Kidney tubule cell (primary cell): ENCODE results near the gene WBP2NL.

ENCODE experiments used
- DNase-seq: peaks from one replicate; pipeline ENCODE4 v3.0.0-alpha.2; 2018; ENCODE audit warnings: low spot score

The WBP2NL gene

DNA sequence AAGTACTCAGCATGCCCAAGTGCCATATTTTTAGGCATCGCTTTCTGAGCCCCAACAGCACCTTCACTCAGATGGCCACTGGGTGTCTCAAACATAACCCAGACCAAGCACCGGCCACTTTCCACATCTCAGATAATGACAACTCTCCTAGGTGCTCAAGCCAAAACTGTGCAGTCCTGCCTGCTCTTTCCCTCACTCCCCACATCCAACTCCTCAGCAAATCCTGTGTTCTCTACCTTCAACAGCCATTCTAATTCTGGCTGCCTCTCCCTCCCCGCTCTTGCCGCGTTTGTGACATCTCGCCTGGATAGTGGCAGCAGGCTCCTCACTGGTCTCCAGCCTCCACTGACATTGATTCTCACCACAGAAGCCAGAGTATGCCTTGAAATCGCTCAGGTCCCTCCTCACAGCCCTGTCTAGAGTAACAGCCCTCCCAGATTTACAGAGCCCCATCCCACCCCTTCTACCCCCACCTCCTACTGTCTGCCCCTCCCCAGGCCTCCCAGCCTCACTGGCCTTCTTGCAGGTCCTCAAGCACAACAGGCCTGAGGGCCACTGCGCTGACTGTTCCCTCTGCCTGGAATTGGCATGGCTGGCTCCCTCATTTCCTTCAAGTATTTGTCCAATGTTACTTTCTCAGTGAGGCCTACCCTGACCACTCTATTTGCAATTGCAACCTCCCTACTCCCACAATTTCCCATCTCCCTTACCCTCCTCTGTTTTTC, 74.2 kb downstream of the WBP2NL start:
- no peak for DNase-seq

DNA sequence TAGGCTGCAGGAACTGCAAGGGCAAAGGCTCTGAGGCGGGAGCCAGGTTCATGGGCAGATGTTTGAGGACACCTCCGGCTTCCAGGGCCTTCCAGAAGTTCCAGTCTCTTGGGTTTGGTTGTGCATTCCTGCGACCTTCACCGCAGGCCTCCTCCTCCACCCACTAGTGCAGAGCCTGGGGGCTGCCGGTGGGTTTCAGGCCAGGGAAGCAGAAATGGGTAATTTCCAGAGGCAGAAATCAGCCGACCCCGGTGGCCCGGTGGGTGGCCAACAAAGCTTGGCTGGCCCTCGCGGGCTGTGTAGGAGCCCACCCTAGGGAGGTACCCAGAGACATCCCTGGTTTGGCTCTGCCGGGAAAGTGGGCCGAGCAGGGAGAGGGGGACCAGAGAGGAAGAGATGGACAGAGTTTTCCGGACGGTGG, 75.0 kb downstream of the WBP2NL start:
- no peak for DNase-seq

DNA sequence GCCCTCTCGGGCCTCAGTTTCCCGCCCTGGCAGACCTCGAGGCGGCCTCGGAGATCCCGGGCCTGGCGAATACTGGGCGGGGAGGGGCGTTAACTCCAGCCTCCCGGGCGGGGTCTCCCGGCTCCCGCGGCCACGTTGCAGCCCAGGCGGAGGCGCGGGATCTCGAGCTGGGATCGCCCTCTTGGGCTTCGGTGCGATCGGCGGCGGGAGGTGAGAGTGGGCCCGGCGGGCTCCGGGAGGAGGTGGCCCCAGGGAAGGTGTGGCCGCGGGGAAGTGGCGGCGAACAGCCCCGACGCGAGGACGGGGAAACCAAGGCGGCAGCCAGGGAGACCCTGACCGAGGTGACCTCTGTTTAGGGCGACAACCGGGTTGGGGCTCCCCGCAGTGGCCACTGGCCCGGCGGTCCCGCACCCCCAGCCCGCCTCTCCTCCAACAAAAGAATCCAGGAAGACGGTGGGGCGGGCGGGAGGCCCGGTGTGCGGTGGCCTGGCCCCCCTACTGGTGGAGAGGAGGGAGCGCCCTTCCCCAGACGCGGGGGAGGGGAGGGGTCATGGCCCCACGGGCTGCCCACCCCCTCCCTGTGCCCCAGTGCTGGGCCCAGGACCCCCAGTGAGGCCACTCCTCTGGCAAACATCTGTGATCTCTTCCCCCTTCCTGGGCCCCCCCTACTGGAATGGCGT, 75.7 kb downstream of the WBP2NL start, which contains the start of gene PHETA2:
Gene PHETA2, plus strand, starts transcription at position 117 of the 680 bp plus-strand sequence. CDS start 3,046 bp downstream, outside the sequence.
- DNase-seq: no peak

DNA sequence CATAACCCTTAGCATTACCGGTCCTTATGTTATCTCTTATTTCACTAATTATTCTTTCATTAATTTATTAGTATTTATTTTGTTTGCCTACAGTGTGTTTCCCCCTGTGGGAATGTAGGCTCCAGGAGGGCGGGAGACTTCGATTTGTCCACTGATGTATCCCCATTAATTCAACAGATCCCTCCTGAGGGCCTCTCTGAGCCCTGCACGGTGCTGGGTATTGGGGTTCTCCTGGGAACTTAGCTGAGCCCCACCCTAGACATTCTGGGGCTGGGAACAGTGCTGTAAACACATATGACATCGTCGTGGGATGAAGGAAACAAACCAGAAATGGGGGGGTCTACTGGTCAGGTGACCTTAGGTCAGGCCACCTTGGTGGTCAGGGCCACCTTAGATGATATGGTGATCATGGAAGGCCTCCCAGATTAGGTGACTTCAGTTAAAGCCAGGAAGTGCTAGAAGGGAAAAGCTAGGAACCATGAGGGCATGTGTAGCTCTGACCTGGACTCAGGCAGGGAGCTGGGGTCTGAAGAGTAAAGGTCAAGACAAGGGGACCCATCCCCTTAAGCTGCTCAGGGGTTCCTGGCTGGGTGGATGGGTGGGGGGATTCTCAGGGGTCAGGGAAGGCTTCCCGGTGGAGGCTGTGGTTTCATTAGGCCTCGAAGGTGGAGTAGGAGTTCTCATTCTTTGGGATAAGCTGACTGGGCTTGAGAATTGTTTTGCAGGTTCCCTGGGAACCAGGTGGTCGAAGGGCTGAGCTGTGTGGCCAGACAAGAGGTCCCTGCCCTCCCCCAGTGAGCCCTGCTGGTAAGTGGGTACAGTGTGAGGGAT, 76.5 kb downstream of the WBP2NL start:
- DNase-seq: no peak

DNA sequence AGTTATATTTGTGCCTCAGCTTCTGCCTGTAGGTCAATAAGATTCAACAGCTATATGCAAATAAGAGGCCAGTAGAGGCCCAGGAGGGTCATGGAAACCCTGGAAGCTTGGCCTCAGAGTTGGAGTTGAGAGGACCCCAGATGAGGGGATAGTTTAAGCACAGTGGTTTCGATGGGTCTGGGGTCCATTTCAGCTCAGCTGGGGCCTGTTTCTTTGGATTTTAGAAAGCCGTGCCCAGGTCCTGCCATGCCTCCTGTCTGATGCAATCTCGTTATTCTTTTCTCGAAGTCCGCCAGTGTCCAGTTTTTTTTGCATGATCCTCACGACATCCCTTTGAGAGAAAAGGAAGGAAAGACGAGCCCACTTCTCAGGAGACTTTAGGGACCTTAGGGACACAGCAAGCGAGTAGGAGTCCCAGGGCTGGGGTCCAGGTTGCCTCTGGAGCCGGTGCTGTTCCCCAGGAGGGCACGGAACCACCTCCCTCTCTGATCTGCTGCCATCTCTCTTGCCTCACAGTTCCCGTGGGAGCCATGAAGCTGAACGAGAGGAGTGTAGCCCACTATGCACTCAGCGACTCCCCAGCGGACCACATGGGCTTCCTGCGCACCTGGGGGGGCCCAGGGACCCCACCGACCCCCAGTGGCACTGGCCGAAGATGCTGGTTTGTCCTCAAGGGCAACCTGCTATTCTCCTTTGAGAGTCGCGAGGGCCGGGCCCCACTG, 78.3 kb downstream of the WBP2NL start:
- DNase-seq: no peak

DNA sequence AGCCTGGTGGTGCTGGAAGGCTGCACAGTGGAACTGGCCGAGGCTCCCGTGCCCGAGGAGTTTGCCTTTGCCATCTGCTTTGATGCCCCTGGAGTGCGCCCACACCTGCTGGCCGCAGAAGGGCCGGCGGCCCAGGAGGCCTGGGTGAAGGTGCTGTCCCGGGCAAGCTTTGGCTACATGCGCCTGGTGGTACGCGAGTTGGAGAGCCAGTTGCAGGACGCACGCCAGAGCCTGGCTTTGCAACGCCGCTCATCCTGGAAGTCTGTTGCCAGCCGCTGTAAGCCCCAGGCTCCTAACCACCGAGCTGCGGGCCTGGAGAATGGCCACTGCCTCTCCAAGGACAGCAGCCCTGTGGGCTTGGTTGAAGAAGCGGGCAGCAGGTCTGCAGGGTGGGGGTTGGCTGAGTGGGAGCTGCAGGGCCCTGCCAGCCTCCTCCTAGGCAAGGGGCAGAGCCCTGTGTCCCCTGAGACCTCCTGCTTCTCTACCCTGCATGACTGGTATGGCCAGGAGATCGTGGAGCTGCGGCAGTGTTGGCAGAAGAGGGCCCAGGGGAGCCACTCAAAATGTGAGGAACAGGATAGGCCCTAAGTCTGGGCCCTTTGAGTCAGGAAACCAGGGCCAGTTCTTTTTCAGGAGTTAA, 79.0 kb downstream of the WBP2NL start:
- no peak for DNase-seq
